Mammary epithelial cell (primary cell): ENCODE measurements around the gene ISOC2.

ENCODE experiments used
- CTCF ChIP-seq, 2 donors: IDR thresholded peaks in 1 of 2; conservative IDR thresholded peaks in 1 of 2; 2 replicates each; pipeline ENCODE4 v1.5.1; 2011 to 2012; ENCODE audit warnings: inconsistent platforms in 2 of 2, low read length in 2 of 2, mild to moderate bottlenecking in 2 of 2, control low read depth in 1 of 2, low read depth in 1 of 2; ENCODE audit not compliant: insufficient read depth in 1 of 2; ENCODE audit errors: extremely low read depth in 1 of 2
- EZH2 ChIP-seq: IDR thresholded peaks from 2 replicates; pipeline ENCODE4 v1.6.1; 2012; ENCODE audit warnings: low read length, inconsistent platforms, borderline replicate concordance

- TF ChIP-seq CTCF (conservative IDR thresholded peaks at IDR 0.05 in 1 of 2, IDR thresholded peaks at IDR 0.05 in 1 of 2; ENCODE audit: extremely low read depth in 1 of 2, insufficient read depth in 1 of 2, low read depth in 1 of 2, low read length in 2 of 2) (no peak), EZH2 (peak; percentile 98)
Observed at GRCh38 chr19:55441692-55442321, 19.6 kb downstream of the ISOC2 start.
